Neutrophil (primary cell): ENCODE results near the gene CLPSL1.

Experiments used
- H3K27ac ChIP-seq: fragments of 200-600 bp; sonication (generic); 2 replicates; pipeline ENCODE4 v1.5.1; 2016; ENCODE audit warnings: mild to moderate bottlenecking, moderate library complexity
- H3K27me3 ChIP-seq: fragments of 200-600 bp; sonication (generic); 2 replicates; pipeline ENCODE4 v1.6.0; 2016; ENCODE audit warnings: mild to moderate bottlenecking
- H3K36me3 ChIP-seq: fragments of 200-600 bp; sonication (generic); 2 replicates; pipeline ENCODE4 v1.5.1; 2017
- H3K4me1 ChIP-seq, 2 experiments: fragments of 200-600 bp in 1 of 2; sonication (generic) in 1 of 2; 1 replicate in 1 of 2; 2 replicates in 1 of 2; pipeline versions ENCODE4 v1.5.1 to v1.6.1; 2013 to 2016; ENCODE audit warnings: low read depth in 1 of 2, low read length in 1 of 2, mild to moderate bottlenecking in 1 of 2, moderate library complexity in 1 of 2; ENCODE audit not compliant: control insufficient read depth in 1 of 2, insufficient read depth in 1 of 2
- H3K4me3 ChIP-seq, 2 experiments: fragments of 200-600 bp in 1 of 2; sonication (generic) in 1 of 2; 1 replicate in 1 of 2; 2 replicates in 1 of 2; pipeline ENCODE4 v1.5.1; 2013 to 2016; ENCODE audit warnings: low read depth in 1 of 2, low read length in 1 of 2, mild to moderate bottlenecking in 1 of 2, moderate library complexity in 1 of 2
- H3K9me3 ChIP-seq: fragments of 200-600 bp; sonication (generic); 2 replicates; pipeline ENCODE4 v1.5.1; 2016
- CTCF ChIP-seq: fragments of 200-600 bp; sonication (generic); IDR thresholded peaks from 2 replicates; pipeline ENCODE4 v1.5.1; 2016; ENCODE audit warnings: antibody characterized with exemption

Gene CLPSL1

GRCh38 chr6:35769211-35769610 lies 11.6 kb upstream of the CLPSL1 start:
- no peak for TF ChIP-seq CTCF

GRCh38 chr6:35771343-35771627 lies 9.5 kb upstream of the CLPSL1 start:
- Histone ChIP-seq H3K4me3 (no peak overlapping the region), H3K36me3 (no peaks in the 10 kb centered on the region), H3K27me3 (peaks cover 8% of the 10 kb centered on the region), H3K4me1 (peaks cover 7 to 14% of the 10 kb centered on the region in 2 experiments), H3K27ac (no peak overlapping the region), H3K9me3 (no peaks in the 10 kb centered on the region)
- no peak for TF ChIP-seq CTCF

More at GRCh38 chr6:35769211-35769610, 11.6 kb upstream of the CLPSL1 start:
- Histone ChIP-seq H3K9me3 (no peaks in the 10 kb centered on the region), H3K4me3 (no peak overlapping the region), H3K27ac (no peak overlapping the region), H3K4me1 (peaks cover 4 to 13% of the 10 kb centered on the region in 2 experiments), H3K27me3 (peaks cover 21% of the 10 kb centered on the region), H3K36me3 (no peaks in the 10 kb centered on the region)

GRCh38 chr6:35774116-35774794 lies 6.6 kb upstream of the CLPSL1 start:
- H3K4me3 ChIP-seq = no peak overlapping the region
- no peak overlapping the region for H3K27ac ChIP-seq
- no peaks in the 10 kb centered on the region for H3K9me3 ChIP-seq
- H3K27me3 ChIP-seq = peaks cover 19% of the 10 kb centered on the region
- H3K36me3 ChIP-seq = no peaks in the 10 kb centered on the region
- H3K4me1 ChIP-seq = peaks cover 14 to 19% of the 10 kb centered on the region in 2 experiments
- TF ChIP-seq CTCF = no peak

GRCh38 chr6:35775031-35775430 lies 5.8 kb upstream of the CLPSL1 start:
- Histone ChIP-seq H3K36me3 (no peaks in the 10 kb centered on the region), H3K4me3 (no peak overlapping the region), H3K4me1 (peaks cover 14 to 19% of the 10 kb centered on the region in 2 experiments), H3K27ac (no peak overlapping the region), H3K9me3 (no peaks in the 10 kb centered on the region), H3K27me3 (peaks cover 19% of the 10 kb centered on the region)
- TF ChIP-seq CTCF = no peak

GRCh38 chr6:35776364-35777215 lies 4.2 kb upstream of the CLPSL1 start, which contains the start of gene CLPSL2:
Gene CLPSL2 (plus strand): TSS chr6:35776598. CDS start chr6:35776619, 21 bp downstream.
- peak within 1 kb of the TSS; percentile 50 to 71 for H3K4me3 ChIP-seq

More at GRCh38 chr6:35776364-35777215, 4.2 kb upstream of the CLPSL1 start, which contains the start of gene CLPSL2:
- H3K4me1 ChIP-seq = peaks cover 9 to 10% of the 10 kb centered on the region in 2 experiments
- H3K27me3 ChIP-seq = peaks cover 19% of the 10 kb centered on the region
- no peak within 1 kb of the TSS for H3K27ac ChIP-seq
- no peaks in the 10 kb centered on the region for H3K36me3 ChIP-seq
- TF ChIP-seq CTCF = no peak
- no peaks in the 10 kb centered on the region for H3K9me3 ChIP-seq
